HG03060 (cell line): ENCODE results near the gene PADI1.

ENCODE experiments used
- ATAC-seq: cut with Tn5 transposase; IDR thresholded peaks from one replicate; pipeline ENCODE4 v1.9.1; 2021; ENCODE audit warnings: low read depth, moderate number of reproducible peaks; ENCODE audit not compliant: unreplicated experiment

Gene PADI1

DNA sequence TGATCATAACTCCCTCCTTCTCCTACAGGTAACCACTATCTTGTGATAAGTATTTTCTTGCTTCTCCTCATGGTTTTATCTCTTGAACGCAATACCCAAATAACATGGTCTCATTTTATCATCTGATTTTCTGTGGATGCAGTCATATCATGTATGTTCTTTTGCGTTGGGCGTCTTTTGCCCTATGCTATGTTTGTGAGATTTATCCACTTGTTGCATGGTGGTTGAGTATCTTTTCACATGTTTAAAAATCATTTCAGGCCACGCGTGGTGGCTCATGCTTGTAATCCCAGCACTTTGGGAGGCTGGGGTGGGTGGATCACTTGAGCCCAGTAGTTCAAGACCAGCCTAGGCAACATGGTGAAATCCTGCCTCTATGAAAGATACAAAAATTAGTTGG lies 59.5 kb downstream of the PADI1 start:
- ATAC-seq: no peak

DNA sequence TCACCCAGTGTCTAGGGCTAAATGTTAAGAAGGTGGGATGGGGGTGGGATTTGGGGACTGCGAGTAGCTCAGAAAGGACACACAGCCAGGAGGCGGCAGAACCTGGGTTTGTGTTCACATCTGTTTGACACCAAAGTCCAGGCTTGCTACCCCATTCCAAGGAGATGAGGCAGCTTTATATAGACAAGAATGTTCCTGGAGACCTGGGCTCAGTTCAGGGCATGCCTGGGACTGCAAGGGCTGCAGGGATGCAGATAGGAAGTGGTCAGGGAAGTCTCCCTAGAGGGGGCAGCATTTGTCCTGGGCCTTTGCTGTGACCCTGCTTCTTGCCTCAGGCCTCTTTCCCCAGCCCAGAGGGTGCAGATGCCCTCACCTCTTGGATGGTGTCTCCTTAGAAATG lies 60.2 kb downstream of the PADI1 start:
- ATAC-seq: no peak

DNA sequence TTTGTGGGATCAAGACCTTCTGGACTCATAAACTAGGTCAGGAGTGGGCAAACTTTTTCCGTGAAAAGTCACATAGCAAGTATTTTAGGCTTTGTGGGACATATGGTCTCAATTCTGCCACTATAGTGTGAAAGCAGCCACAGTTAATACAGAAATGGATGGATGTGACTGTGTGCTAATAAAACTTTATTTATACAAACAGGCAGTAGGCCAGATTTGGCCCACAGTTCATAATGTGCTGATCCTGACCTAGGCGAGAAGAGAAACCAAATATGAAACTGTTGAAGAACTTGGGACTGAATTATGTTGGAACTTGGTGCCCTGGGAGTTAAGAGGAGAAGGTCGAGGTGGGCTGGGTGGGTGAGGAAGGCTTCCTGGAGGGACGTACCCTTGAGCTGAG lies 61.0 kb downstream of the PADI1 start:
- ATAC-seq: no peak

DNA sequence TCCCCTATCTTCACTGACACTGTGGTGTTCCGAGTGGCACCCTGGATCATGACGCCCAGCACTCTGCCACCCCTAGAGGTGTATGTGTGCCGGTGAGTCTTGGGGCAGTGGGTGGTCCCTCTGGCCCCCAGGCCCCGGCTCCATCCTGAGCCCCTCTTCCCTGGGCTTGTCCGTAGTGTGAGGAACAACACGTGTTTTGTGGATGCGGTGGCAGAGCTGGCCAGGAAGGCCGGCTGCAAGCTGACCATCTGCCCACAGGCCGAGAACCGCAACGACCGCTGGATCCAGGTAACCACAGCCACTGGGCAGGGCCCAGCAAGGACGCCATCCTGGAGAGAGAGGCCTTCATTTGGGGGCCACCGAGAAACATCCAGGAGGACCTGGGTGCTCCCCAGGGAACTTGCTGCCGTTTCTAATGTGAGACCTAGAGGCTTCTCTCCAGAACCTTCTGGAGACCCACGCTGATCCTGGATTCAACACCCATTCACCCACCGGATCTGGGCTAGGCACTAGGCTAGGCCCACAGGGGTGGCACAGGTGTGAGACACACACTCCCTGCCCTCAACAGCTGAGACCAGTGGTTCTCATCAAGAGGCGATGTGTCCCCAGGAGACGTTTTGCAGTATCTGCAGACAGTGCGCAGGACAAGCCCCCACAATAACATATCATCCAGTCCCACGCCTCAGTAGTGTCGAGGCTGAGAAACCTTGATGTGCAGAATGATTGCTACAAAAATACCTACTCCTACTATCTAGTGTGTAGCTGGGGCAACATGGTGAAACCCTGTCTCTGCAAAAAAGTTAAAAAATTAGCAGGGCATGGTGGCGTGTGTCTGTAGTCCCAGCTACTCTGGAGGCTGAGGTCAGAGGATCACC lies 66.2 kb downstream of the PADI1 start:
- no peak for ATAC-seq

DNA sequence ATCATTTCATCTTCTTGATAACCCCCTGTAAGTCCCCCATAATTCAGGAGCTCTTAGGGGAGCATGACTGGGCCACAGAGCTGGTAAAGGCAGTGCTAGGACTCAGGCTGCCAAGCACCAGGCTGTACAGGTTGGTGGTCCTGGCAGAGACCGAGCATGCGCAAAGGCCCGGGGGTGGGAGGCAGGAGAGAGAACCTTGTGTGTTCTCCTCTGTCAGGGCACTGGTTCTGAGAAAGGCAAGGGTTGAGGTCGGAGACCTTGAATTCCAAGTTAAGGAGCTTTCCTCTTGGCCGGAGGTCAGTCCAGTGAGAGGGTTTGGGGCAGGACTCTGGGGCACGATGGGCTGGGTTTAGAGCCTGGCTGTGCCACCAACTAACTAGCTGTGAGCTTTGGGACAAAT lies 67.1 kb downstream of the PADI1 start:
- no peak for ATAC-seq

DNA sequence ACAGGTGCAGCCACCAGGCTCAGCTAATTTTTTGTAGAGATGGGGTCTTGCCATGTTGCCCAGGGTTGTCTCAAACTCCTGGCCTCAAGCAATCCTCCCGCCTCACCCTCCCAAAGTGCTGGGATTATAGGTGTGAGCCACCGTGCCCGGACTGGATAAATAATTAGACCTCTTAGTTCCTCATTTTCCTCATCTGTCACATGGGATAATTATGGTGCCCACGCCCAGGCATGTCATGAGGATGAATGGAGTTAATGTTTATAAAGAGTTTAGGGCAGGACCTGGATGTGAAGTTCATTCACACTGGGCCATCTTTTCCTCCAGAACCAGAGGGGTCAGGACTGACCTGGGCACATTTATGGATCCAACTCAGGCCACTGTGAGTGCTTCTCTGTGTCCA lies 67.7 kb downstream of the PADI1 start:
- no peak for ATAC-seq

DNA sequence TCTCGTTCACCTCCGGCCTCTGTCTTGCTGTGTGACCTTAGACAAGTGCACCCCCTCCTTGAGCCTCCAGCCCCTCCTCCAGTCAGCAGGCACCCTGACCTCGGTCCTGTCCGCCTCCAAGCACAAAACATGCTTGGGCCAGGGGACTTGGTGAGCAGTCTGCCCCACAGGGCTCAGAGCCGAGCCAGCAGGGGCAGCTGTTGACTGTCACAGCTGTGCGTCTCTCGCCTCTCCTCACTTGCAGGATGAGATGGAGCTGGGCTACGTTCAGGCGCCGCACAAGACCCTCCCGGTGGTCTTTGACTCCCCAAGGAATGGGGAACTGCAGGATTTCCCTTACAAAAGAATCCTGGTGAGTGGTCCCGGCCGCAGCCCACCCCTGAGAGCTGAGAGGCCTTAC lies 68.2 kb downstream of the PADI1 start:
- no peak for ATAC-seq

DNA sequence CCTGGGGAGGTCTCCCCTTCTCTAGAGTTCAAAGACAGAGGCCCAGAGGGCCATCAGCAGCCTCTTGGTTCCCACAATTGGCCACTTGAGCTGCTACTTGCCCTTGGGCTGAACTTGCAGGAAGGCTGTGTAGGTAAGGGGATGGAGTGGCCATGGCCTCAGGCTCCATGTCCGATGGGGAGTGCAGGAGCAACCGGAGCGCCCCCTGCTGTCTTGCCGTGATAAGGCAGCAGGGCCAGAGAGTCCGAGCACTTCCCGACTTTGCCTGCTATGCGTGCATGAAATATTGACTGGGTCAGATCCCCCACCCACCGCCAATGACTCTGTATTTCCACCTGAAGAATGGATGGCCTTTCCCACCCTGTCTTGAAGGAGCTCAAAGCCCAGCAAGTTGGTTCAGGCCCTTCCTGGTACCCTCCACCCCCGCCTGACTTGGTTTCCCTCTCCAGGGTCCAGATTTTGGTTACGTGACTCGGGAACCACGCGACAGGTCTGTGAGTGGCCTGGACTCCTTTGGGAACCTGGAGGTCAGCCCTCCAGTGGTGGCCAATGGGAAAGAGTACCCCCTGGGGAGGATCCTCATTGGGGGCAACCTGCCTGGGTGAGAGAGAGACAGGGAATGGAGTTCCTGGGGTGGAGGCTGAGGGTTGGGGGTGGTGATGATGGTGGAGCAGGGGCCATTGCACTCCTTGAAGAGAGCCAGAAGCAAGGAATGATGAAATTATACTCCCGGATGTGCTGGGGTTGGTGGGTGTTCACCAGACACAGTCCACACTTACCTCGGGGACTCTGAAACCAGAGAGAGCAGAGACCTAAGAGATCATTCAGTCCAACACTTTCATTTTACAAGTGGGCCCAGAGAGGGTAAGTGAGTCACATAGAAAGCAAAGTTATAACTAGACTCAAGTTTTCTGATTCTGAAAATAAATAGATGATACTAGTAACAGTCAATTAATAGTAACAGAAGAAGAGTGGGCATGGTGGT lies 69.5 kb downstream of the PADI1 start:
- no peak for ATAC-seq

DNA sequence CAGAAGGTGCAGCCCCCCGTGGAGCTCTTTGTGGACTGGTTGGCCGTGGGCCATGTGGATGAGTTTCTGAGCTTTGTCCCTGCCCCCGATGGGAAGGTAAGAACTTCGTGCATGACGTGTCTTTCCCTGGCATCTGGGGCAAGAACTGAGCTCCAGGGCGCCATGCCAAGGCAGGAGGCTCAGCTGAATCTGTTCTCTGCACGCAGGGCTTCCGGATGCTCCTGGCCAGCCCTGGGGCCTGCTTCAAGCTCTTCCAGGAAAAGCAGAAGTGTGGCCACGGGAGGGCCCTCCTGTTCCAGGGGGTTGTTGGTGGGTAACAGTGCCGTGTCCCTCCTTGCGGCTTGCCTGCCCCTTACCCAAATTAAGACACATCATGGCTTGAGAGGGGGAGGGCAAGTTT lies 71.6 kb downstream of the PADI1 start:
- ATAC-seq: no peak

DNA sequence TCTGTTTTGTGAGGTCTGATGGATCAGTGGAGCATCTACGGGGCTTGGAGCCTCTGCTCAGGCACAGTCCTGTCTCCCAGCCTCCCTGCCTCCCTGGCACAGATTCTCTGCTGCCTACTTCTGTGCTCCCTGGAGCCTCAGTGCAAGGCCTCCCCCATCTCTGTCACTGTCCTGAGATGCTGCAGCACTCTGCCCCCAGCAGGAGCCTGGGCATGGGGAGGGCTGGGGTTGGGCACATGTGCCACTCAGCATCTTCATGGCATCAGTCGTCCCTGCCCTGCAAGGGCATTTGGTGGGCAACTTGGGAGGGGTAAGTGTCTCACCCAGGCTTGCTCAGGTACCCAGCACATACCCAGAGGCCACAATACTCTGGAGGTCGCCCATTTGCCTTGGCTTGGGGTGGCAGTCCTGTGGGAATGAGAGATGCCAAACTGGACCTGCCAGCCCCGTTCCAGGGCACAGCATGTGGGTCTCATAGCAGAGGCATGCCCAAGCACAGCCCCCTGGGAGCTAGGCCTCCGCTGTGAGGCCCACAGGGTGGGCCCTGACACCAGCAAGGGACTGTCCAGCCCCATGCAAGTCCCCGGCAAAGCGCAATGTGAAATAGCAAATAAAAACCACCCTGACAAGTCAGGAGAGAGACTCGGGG lies 72.7 kb downstream of the PADI1 start:
- no peak for ATAC-seq

DNA sequence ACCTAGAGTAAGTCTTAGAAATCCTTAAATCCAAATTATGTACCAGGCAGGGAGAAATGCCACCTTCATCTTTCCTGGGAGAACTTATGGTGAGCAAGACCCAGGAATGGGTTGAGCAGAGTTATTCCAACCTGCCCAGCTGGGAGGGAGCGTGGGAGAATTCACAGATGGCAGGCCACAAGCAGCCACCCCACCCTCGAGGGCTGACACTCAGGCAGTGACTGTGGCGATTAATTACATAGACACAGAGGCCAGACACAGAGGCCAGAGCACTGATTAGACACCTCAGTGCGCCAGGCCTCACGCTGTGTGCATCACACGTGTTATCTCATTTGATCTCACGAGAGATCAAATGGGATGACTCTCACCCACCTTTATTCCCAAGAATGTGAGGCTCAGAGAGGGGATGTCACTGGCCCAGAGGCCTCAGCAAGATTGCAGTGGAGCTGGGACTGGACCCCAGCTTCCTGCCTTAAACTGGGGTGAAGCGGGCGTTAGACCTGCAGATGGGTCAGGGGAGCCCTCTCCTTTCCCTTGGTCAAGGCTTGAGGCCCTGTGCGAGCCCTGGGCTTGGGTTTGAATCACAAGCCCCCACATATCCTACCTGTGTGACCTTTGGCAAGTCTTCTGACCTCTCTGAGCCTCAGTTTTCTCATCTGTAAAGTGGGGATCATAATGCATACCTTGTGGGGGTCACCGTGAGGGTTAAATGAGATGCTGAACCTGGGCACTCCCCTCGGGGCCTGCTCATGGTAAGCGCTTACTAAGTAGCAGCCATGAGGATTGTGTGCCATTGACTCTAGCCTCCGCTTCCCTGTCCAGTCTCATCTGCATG lies 74.3 kb downstream of the PADI1 start:
- no peak for ATAC-seq

DNA sequence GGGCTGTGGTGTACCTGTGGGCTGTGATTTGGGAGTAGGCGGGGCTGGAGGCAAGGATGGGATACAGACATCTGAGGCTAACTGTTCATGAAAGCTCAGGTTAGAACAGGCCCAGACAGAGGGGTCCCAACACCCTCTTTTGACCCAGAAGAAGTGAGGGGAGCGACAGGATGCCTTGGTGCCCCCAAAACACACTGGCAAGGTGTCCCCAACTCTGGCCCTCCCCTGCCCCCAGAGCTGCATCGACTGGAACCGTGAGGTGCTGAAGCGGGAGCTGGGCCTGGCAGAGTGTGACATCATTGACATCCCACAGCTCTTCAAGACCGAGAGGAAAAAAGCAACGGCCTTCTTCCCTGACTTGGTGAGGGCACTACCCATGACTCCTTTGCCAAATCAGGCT lies 75.5 kb downstream of the PADI1 start:
- ATAC-seq: no peak

DNA sequence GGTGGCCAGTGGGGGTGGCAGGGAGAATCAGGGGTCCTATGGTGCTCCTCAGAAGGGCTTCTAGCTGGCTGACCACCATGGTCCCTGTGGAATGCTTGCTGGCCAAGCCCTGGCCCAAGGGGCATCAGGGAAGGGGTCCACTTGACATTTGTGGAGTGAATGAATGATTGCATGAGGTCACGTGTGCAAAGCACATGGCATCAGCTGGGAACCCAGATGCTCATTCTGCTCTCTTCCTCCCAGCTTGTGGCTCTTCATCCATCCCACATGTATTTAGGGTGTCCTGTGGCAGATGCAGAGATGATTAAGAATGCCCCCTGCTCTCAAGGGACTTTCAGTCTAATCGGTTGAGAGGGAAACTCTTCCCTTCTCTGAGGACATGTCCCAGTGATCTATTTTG lies 76.0 kb downstream of the PADI1 start:
- ATAC-seq: no peak

DNA sequence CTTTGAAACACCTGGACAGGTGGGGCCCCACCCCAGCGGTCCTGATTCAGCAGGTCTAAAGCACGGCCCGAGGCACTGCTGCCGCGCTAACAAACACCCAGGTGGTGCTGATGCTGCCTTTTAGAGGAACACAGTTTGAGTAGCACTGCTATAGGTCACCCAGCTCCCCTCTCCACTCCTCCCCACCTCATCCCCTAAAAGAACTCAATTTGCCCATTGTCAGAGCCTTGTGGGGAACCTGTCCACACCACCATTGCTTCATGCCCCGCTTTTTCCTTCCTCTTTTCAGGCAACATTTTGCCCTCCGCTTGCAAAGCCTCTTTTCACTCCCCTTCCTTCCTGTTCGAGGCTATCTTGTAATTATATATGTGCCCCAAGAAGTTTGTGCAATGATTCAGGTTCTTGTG lies 76.8 kb downstream of the PADI1 start:
- ATAC-seq: no peak

DNA sequence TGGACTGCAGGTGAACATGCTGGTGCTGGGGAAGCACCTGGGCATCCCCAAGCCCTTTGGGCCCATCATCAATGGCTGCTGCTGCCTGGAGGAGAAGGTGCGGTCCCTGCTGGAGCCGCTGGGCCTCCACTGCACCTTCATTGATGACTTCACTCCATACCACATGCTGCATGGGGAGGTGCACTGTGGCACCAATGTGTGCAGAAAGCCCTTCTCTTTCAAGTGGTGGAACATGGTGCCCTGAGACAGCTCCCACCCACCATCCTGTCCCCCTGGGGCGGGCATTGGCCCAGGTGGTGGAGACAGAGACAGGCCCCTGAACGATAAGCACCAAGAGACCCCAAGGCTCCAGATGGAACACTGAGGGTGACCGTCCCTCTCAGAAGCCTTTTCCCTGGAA lies 77.9 kb downstream of the PADI1 start:
- ATAC-seq: no peak

DNA sequence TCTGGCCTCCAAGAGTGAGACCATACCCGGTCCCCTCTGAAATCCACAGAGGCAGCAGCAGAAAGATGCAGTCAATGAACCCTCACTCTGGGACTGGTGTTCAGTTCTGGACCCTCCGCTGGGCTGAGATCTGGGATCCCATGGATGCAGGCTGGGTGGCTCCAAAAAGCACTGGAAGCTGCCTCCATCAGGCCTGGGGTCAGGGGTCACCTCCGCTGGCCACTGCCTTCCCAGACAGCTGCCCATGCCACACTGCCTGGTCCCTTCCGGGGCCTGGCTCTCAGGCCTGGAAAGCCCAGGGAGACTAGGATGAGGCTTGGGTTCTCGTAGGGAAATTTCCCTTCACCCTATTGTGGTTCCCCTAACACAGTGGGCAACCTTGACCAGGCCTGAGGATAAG lies 81.7 kb downstream of the PADI1 start:
- no peak for ATAC-seq

DNA sequence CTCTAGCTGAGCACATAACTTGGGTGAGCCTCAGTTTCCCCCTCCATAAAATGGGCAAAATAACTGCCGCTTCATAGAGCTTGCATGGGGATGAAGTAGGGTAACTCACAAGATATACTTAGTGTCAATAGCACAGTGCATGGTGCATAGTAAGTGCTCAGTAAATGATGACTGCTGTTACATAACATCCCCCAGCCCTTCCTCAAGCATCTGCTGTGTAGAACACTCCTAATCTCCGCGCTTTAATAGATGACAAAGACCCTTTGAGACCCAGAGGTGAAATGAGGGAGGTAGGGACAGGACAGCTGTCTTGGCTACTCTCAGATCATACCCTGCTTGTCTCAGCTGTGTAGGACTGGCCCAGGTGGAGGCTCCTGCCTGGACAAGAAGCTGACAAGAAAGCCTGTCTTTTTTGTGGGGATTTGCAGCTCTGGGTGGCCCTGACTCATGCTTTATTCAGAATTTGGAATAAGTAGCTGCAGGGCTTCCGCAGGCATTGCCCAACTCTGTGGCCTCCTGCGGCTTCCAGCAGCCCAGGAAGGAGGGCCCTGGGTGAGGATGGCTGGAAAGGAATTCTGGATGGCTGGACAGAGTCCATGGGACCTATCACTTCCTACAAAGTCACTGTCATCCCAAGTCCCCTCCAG lies 82.3 kb downstream of the PADI1 start:
- no peak for ATAC-seq

DNA sequence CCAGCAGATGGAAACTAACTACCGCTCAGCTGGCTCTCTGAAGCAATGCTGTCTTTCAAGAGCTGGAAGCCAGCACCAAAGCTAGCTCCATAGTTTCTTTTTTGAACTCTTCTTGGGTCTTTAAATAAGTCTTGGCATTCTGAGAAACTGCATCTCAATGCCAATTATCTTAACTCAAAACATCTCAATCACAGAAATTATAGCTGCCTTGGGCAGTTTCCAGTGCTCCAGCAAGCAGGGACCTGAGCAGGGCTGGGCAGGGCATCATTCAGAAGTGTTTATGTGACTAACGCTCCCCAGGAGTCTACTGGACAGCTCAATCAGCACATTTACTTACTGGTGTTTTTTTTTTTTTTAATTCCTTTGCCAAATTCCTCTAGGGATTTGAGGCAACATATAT lies 84.8 kb downstream of the PADI1 start:
- ATAC-seq: no peak

DNA sequence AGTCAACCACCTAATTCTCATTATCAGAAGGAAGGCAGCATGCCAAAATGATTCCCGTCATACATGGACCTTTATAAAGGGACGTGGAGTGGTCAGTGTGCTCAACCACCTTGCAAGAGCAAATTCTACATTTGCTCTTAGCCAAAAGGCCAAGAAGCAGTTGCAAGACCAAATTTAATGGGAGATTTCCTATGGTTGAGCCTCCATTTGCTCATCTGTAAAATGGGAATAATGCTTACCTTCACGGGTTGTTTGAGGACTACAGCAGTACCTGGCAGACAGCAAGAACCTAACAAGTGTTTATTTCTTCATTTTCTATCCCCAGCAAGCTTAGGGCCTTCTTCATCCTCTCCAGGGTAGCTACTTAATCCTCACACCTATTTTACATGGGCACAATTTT lies 85.6 kb downstream of the PADI1 start:
- no peak for ATAC-seq
